SHP77 (cell line): ENCODE data around the gene MAP4K3.
"Not testable (repeated sequence)": the region's sequence is repeated elsewhere in the genome, so short reads cannot be mapped to it uniquely, and the experiment has no call there.

Experiments used
- DNase-seq, 2 experiments: peaks; one replicate each; lab custom pipeline; 2025; lab: John Stamatoyannopoulos, UW

Gene MAP4K3

GRCh38 chr2:39301352-39301751 is 135.7 kb downstream of the MAP4K3 start:
- no peak for DNase-seq

- no peak for DNase-seq
Measured at GRCh38 chr2:39300044-39300978, 136.8 kb downstream of the MAP4K3 start.

- DNase-seq = no peak
Measured at GRCh38 chr2:39290433-39290832, 146.7 kb downstream of the MAP4K3 start.

- no peak for DNase-seq
Measured at GRCh38 chr2:39289609-39290008, 147.5 kb downstream of the MAP4K3 start.

GRCh38 chr2:39283561-39283960 is 153.5 kb downstream of the MAP4K3 start:
- DNase-seq = no peak

GRCh38 chr2:39281391-39281790 is 155.7 kb downstream of the MAP4K3 start:
- no peak for DNase-seq

GRCh38 chr2:39275016-39275415 is 162.1 kb downstream of the MAP4K3 start:
- DNase-seq = no peak

- DNase-seq = no peak
Measured at GRCh38 chr2:39269941-39270340, 167.1 kb downstream of the MAP4K3 start.

- no peak for DNase-seq
Measured at GRCh38 chr2:39266916-39267434, 170.1 kb downstream of the MAP4K3 start.

- no peak for DNase-seq
Measured at GRCh38 chr2:39266139-39266805, 170.8 kb downstream of the MAP4K3 start.

GRCh38 chr2:39265315-39265714 is 171.8 kb downstream of the MAP4K3 start:
- DNase-seq = no peak

GRCh38 chr2:39264733-39265132 is 172.4 kb downstream of the MAP4K3 start:
- no peak for DNase-seq

GRCh38 chr2:39260087-39260486 is 177.0 kb downstream of the MAP4K3 start:
- no peak for DNase-seq

- DNase-seq = no peak
Measured at GRCh38 chr2:39256040-39256439, 181.0 kb downstream of the MAP4K3 start.

- DNase-seq = no peak
Measured at GRCh38 chr2:39252888-39253518, 184.1 kb downstream of the MAP4K3 start.

- DNase-seq = no peak
Measured at GRCh38 chr2:39247512-39248043, 189.5 kb downstream of the MAP4K3 start.

- DNase-seq = no peak
Measured at GRCh38 chr2:39246382-39246980, 190.6 kb downstream of the MAP4K3 start.

GRCh38 chr2:39244963-39245625 is 192.0 kb downstream of the MAP4K3 start:
- not testable (repeated sequence) for DNase-seq

GRCh38 chr2:39244241-39244862 is 192.7 kb downstream of the MAP4K3 start:
- not testable (repeated sequence) for DNase-seq

- no peak for DNase-seq
Measured at GRCh38 chr2:39243469-39244123, 193.5 kb downstream of the MAP4K3 start, which contains the start of gene CDKL4. Gene CDKL4, minus strand, starts transcription at chr2:39243970.
